GM23248 (cell line): ENCODE data around the gene VCL. TPM values are rescaled to one million over a fixed set of nuclear protein-coding genes. Genes with fewer than 3 reads are reported as not detected.

Experiments used
- DNase-seq: peaks from one replicate; pipeline ENCODE4 v3.0.0-alpha.2; 2015
- H2AFZ ChIP-seq: fragments of 200-600 bp; sonication (generic); 2 replicates; pipeline ENCODE4 v1.6.1; 2016; ENCODE audit warnings: antibody characterized with exemption
- H3F3A ChIP-seq: fragments of 200-600 bp; sonication (generic); 2 replicates; pipeline ENCODE4 v1.6.1; 2016; ENCODE audit warnings: mild to moderate bottlenecking, antibody characterized with exemption, mixed run types; ENCODE audit not compliant: insufficient read depth
- H3K27ac ChIP-seq: fragments of 200-600 bp; sonication (generic); 2 replicates; pipeline ENCODE4 v1.5.1; 2016; ENCODE audit warnings: mild to moderate bottlenecking
- H3K27me3 ChIP-seq: fragments of 200-600 bp; sonication (generic); replicated peaks from 2 replicates; pipeline ENCODE4 v1.6.1; 2016; ENCODE audit warnings: mild to moderate bottlenecking; ENCODE audit not compliant: insufficient read depth
- H3K36me3 ChIP-seq: fragments of 200-600 bp; sonication (generic); 2 replicates; pipeline ENCODE4 v1.6.1; 2016; ENCODE audit warnings: low read depth, mild to moderate bottlenecking
- H3K4me1 ChIP-seq: fragments of 200-600 bp; sonication (generic); 2 replicates; pipeline ENCODE4 v1.6.1; 2016; ENCODE audit warnings: mild to moderate bottlenecking; ENCODE audit not compliant: insufficient read depth
- H3K4me2 ChIP-seq: fragments of 200-600 bp; sonication (generic); one replicate; pipeline ENCODE4 v1.6.1; 2016; ENCODE audit warnings: mild to moderate bottlenecking; ENCODE audit not compliant: unreplicated experiment
- H3K4me3 ChIP-seq: fragments of 200-600 bp; sonication (generic); 2 replicates; pipeline ENCODE4 v1.5.1; 2016; ENCODE audit warnings: mild to moderate bottlenecking
- H3K79me2 ChIP-seq: fragments of 200-600 bp; sonication (generic); 2 replicates; pipeline ENCODE4 v1.6.1; 2016; ENCODE audit warnings: mild to moderate bottlenecking; ENCODE audit not compliant: insufficient read depth
- H3K9ac ChIP-seq: fragments of 200-600 bp; sonication (generic); 2 replicates; pipeline ENCODE4 v1.6.1; 2016; ENCODE audit warnings: mild to moderate bottlenecking
- H3K9me2 ChIP-seq: fragments of 200-600 bp; sonication (generic); 2 replicates; pipeline ENCODE4 v1.6.1; 2016; ENCODE audit warnings: mixed run types, mild to moderate bottlenecking, moderate library complexity; ENCODE audit not compliant: insufficient read depth
- H3K9me3 ChIP-seq: fragments of 200-600 bp; sonication (generic); one replicate; pipeline ENCODE4 v1.6.1; 2017; ENCODE audit warnings: low read depth
- H4K20me1 ChIP-seq: fragments of 200-600 bp; sonication (generic); 2 replicates; pipeline ENCODE4 v1.6.0; 2016; ENCODE audit not compliant: insufficient read depth
- EZH2 ChIP-seq: fragments of 200-600 bp; sonication (generic); IDR thresholded peaks from 2 replicates; pipeline ENCODE4 v1.6.1; 2018; ENCODE audit warnings: antibody characterized with exemption, mild to moderate bottlenecking; ENCODE audit not compliant: insufficient read depth, poor library complexity, severe bottlenecking
- EZH2phosphoT487 ChIP-seq: fragments of 200-600 bp; sonication (generic); IDR thresholded peaks from 2 replicates; pipeline ENCODE4 v1.6.1; 2018; ENCODE audit warnings: antibody characterized with exemption, moderate library complexity, mild to moderate bottlenecking, low read depth; ENCODE audit not compliant: insufficient read depth
- WGBS, 2 experiments: methylation state at CpG; one replicate each; pipeline ENCODE4 v1.1.6; 2015 to 2017; ENCODE audit warnings: low lambda C conversion rate in 2 of 2, low coverage in 1 of 2; ENCODE audit errors: missing lambda C conversion rate in 2 of 2; 5-methylcytosine and 5-hydroxymethylcytosine counted together
- in situ Hi-C: fragments of 300-500 bp; cut with MboI; formaldehyde crosslinking; loops from 2 replicates; pipeline ENCODE4 v1.15.0; 2020
- polyA plus RNA-seq: library from polyadenylated mRNA; unstranded; fragments of >200 nt; fragmentation: Nextera tagmentation; extraction: Ambion mirVana; gene quantifications from 2 replicates; pipeline ENCODE4 v1.2.1, GENCODE V29; 2016
- total RNA-seq: library from RNA; depleted of rRNA; stranded (reverse); fragments of >200 nt; shearing (Covaris generic); gene quantifications from 2 replicates; pipeline ENCODE4 v1.2.3, GENCODE V29; 2014

Gene VCL
- total and polyA plus RNA-seq, 2 experiments from 2014 or later, result 177 to 235 TPM

DNA sequence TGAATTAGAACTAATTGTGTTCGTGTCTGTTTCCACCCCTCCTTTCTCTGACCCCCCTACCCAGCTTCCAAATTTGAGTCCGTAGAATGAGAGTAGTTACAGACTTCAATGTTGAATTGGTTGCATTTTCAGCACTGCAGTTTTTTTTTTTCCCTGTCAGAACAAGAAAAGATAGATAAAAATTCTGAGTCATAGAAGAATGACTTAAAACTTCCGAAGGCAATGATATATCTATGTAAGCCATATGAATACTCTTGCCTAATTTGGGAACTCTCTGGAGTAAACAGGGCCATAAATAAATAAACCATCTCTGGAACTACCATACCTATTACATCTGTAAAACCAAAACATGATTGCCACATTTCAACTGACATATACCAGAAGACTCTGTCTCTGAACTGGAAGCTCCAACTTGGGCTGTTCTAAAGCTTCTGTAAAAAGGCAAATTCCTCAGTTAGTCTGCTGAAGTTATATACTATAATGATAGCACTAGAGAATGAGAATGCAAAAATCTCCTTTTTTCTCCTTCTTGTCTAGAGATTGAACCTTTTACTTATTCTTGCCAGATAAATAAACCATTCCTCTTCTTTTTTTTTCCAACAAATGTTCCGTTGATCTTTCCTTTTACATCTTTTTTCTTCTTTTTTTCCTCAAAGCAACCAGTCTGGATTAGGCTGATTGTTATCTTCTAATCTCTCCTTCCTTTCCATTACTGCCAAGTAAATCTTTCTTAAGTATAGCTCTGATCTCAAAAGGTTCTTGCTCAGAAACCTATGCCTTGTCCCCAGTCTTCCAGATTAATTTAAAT is 23.5 kb downstream of the VCL start:
- Histone ChIP-seq H3K4me3 (peak overlapping the region; percentile 43), H3F3A (peaks cover 64% of the 10 kb centered on the region), H3K9me3 (no peaks in the 10 kb centered on the region), H3K27ac (peak overlapping the region; percentile 52), H3K36me3 (no peaks in the 10 kb centered on the region; the same call in 1 of the 2 replicates), H4K20me1 (peaks cover 26% of the 10 kb centered on the region), H3K9me2 (no peaks in the 10 kb centered on the region), H3K27me3 (no peaks in the 10 kb centered on the region), H3K4me1 (peaks cover 55% of the 10 kb centered on the region), H2AFZ (no peak overlapping the region), H3K79me2 (peaks cover 99% of the 10 kb centered on the region), H3K4me2 (peak overlapping the region; percentile 82), H3K9ac (no peak overlapping the region)
- WGBS, 2 experiments, result 28 to 35% methylated on average over 4 of the region's 4 CpGs
- in situ Hi-C loops, result no loop called here
- TF ChIP-seq EZH2phosphoT487, result no peak
- no peak for TF ChIP-seq EZH2
- DNase-seq, result peak; percentile 80

DNA sequence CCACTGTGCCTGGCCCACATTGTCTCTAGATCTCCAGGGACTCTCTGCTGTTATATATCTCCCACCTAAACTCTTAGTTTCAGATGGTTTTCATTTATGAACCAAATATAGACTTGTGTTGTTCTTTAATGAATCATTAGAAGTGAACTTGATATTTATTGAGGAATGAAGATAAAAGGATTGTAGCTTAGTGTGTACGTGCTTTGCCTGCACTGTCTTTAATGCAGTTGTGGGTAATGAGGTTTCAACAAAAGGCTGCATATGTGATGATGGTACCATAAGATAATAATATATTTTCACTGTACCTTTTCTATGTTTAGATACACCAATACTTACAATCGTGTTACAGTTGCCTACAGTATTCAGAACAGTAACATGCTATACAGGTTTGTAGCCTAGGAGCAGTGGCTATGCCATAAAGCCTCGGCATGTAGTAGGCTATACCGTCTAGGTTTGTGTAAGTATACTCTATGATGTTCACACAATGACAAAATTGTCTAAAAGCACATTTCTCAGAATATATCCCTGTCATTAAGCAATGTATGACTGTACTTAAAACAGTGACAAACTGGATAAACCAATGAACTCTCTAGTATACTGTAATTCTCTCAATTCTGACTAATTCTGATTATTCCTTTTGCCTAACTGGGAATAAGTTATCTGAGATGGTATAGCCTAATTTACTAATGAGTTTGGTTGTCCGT is 25.2 kb downstream of the VCL start:
- peaks cover 26% of the 10 kb centered on the region for H4K20me1 ChIP-seq
- in situ Hi-C loops, result no loop called here
- H2AFZ ChIP-seq, result no peak overlapping the region
- H3K27ac ChIP-seq, result 0 out of 2 replicates have a peak overlapping the region, but pooled peaks have one; percentile 3
- H3K9me3 ChIP-seq, result no peaks in the 10 kb centered on the region
- DNase-seq, result no peak
- no peak overlapping the region for H3K9ac ChIP-seq
- no peak overlapping the region for H3K4me3 ChIP-seq
- WGBS, 2 experiments, result 33 to 37% methylated on average over 5 of the region's 5 CpGs
- no peaks in the 10 kb centered on the region for H3K9me2 ChIP-seq
- no peak for TF ChIP-seq EZH2
- no peak for TF ChIP-seq EZH2phosphoT487
- H3K4me1 ChIP-seq, result peaks cover 72% of the 10 kb centered on the region
- H3K27me3 ChIP-seq, result no peaks in the 10 kb centered on the region
- H3K4me2 ChIP-seq, result peak overlapping the region; percentile 30
- H3K79me2 ChIP-seq, result peaks cover 99% of the 10 kb centered on the region
- no peaks in the 10 kb centered on the region; the same call in 1 of the 2 replicates for H3K36me3 ChIP-seq
- H3F3A ChIP-seq, result peaks cover 78% of the 10 kb centered on the region

DNA sequence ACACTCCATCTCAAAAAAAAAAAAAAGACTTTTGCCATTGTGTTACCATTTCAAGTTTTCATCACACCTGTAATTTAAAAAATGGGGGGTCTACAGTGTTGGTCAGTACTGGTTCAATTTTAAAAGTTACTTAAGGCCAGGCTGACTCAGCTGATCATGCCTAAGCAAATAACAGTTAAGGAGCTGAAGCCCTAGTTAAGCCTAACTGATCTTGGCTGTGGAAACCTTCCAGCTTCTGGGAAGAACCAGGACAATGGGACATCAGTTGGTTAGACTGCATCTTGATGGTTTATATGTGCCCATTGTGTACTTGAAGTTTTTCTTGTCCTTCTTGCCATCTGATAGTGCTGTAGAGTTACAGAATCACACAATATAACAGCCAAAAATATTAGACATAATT is 26.7 kb downstream of the VCL start:
- Histone ChIP-seq H3K9me2 (no peaks in the 10 kb centered on the region), H3F3A (peaks cover 83% of the 10 kb centered on the region), H3K27ac (no peak overlapping the region), H3K4me3 (no peak overlapping the region), H3K4me1 (peaks cover 85% of the 10 kb centered on the region), H3K9ac (no peak overlapping the region), H4K20me1 (peaks cover 22% of the 10 kb centered on the region), H3K4me2 (no peak overlapping the region), H3K27me3 (no peaks in the 10 kb centered on the region), H3K9me3 (no peaks in the 10 kb centered on the region), H3K36me3 (no peaks in the 10 kb centered on the region; the same call in 1 of the 2 replicates), H3K79me2 (peaks cover 99% of the 10 kb centered on the region), H2AFZ (no peak overlapping the region)
- DNase-seq, result no peak
- TF ChIP-seq EZH2, result no peak
- no peak for TF ChIP-seq EZH2phosphoT487
- in situ Hi-C loops, result no loop called here

DNA sequence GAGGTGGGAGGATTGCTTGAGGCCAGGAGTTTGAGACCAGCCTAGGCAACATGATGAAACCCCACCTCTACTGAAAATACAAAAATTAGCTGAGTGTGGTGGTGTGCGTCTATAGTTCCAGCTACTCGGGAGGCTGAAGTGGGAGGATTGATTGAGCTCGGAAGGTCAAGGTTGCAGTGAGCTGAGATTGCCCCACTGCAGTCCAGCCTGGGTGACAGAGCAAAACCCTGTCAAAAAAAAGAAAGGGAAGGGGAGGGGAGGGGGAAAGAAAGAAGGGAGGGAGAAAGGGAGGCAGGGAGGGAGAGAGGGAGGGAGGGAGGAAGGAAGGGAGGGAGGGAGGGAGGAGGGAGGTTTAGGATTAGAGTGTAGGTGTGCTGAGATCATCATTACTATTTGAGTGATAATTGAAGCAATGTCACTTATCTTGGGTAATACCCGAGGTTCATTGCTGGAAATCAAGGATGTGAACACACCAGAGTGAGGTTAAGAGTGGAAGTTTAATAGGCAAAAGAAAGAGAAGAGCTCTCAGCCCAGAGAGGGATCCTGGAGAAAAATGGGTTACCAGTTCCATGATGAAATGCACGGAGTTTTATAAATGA is 27.6 kb downstream of the VCL start:
- H3K4me2 ChIP-seq, result no peak overlapping the region

More for the DNA sequence above, 27.6 kb downstream of the VCL start:
- peaks cover 83% of the 10 kb centered on the region for H3F3A ChIP-seq
- no peak for TF ChIP-seq EZH2
- TF ChIP-seq EZH2phosphoT487, result no peak
- H3K27ac ChIP-seq, result no peak overlapping the region
- H2AFZ ChIP-seq, result no peak overlapping the region
- H3K27me3 ChIP-seq, result no peaks in the 10 kb centered on the region
- H3K9ac ChIP-seq, result no peak overlapping the region
- H3K9me2 ChIP-seq, result no peaks in the 10 kb centered on the region
- WGBS, 2 experiments, result 87 to 94% methylated on average over 5 of the region's 5 CpGs
- H3K36me3 ChIP-seq, result peaks cover 3% of the 10 kb centered on the region; the same call in 1 of the 2 replicates
- H3K4me3 ChIP-seq, result no peak overlapping the region
- peaks cover 99% of the 10 kb centered on the region for H3K79me2 ChIP-seq
- no peak for DNase-seq
- peaks cover 21% of the 10 kb centered on the region for H4K20me1 ChIP-seq
- peaks cover 90% of the 10 kb centered on the region for H3K4me1 ChIP-seq
- no peaks in the 10 kb centered on the region for H3K9me3 ChIP-seq
- in situ Hi-C loops, result no loop called here
